Measurements from ENCODE around the gene WDFY3. TPM values are rescaled to one million over a fixed set of nuclear protein-coding genes. Genes with fewer than 3 reads are reported as not detected.

The WDFY3 gene
- total RNA-seq, 1 donor from 2014 or later: 0.04 TPM

DNA sequence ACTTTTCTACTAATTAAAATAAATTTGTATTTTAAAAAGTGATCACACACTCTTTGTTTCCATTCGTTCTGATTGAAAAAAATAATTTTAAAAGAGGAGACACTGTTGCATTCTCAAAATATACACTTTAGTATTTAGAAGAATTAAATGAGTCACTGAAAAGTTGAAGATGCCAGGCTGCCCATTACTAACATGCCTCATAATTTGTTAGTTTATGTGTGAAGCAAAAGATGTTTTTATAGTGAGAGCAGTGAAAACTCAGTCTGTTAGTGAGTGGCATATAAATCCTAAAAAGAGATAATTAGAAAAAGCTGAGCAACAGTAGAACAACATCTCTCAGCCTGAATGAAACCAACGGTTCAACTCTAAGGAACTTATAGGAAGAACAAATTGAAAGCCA is 240.1 kb downstream of the WDFY3 start:
- ChIA-PET CTCF (no interaction called here), POLR2A (no interaction called here)
- TF ChIP-seq, protein P1, sequence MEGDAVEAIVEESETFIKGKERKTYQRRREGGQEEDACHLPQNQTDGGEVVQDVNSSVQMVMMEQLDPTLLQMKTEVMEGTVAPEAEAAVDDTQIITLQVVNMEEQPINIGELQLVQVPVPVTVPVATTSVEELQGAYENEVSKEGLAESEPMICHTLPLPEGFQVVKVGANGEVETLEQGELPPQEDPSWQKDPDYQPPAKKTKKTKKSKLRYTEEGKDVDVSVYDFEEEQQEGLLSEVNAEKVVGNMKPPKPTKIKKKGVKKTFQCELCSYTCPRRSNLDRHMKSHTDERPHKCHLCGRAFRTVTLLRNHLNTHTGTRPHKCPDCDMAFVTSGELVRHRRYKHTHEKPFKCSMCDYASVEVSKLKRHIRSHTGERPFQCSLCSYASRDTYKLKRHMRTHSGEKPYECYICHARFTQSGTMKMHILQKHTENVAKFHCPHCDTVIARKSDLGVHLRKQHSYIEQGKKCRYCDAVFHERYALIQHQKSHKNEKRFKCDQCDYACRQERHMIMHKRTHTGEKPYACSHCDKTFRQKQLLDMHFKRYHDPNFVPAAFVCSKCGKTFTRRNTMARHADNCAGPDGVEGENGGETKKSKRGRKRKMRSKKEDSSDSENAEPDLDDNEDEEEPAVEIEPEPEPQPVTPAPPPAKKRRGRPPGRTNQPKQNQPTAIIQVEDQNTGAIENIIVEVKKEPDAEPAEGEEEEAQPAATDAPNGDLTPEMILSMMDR (IDR thresholded peaks at IDR 0.05): no peak
- H3K27ac Mint-ChIP-seq: no peak overlapping the region
- H3K4me1 Mint-ChIP-seq: no peaks in the 10 kb centered on the region
- H3K36me3 Mint-ChIP-seq (ENCODE audit: low read depth): no peaks in the 10 kb centered on the region
- no peak for ATAC-seq (ENCODE audit: low read depth)
- DNase-seq: no peak
- H3K9me3 Mint-ChIP-seq: no peaks in the 10 kb centered on the region
- H3K4me3 Mint-ChIP-seq: no peak overlapping the region
- H3K27me3 Mint-ChIP-seq: no peaks in the 10 kb centered on the region
- intact Hi-C loops (cut with micrococcal nuclease): no loop called here

DNA sequence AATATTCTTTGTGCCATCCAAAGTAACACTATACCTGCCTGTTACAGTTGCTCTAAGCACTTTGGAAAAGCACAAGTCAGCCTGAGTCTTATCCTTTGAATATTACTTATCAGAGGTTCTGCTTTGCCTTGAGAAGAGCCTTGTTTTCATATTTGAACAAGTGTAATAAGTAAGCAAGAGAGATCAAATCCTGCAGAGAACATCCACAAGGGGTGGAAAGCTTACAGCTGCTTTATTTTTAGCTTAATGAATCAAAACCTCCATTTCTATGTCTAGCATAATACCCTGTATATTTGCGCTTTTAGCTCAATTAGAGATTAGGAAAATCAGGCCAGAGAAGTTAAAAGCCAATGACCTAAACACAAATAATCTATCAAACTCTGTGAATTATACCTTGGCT is 243.8 kb downstream of the WDFY3 start:
- intact Hi-C loops (cut with micrococcal nuclease): no loop called here
- H3K4me3 Mint-ChIP-seq: no peak overlapping the region
- no peaks in the 10 kb centered on the region for H3K36me3 Mint-ChIP-seq (ENCODE audit: low read depth)
- ATAC-seq (ENCODE audit: low read depth) (no peak), DNase-seq (no peak)
- H3K9me3 Mint-ChIP-seq: no peaks in the 10 kb centered on the region
- H3K27me3 Mint-ChIP-seq: no peaks in the 10 kb centered on the region
- H3K4me1 Mint-ChIP-seq: no peaks in the 10 kb centered on the region
- ChIA-PET CTCF (no interaction called here), POLR2A (no interaction called here)
- no peak overlapping the region for H3K27ac Mint-ChIP-seq
- TF ChIP-seq, protein P1 (IDR thresholded peaks at IDR 0.05): no peak

DNA sequence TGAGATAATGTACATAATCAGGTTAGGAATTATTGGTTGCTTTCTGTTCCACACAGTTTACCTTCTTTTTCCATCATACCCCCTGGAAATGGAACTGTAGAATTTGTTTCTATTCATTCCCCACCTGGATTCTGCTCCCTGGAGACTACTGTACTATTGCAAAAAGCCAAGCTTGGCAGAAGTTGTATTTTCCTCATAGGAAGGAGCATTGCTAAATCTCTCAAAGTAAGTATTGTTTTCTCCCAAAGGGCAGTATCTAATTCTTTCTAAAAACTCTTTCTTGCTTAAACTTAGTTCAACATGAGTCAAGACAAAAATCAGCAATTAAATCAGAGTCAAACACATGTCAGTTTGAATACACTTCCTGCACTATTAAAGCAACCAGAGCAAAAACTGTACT is 247.4 kb downstream of the WDFY3 start:
- DNase-seq (no peak), ATAC-seq (ENCODE audit: low read depth) (no peak)
- no peaks in the 10 kb centered on the region for H3K36me3 Mint-ChIP-seq (ENCODE audit: low read depth)
- intact Hi-C loops (cut with micrococcal nuclease): no loop called here
- no peaks in the 10 kb centered on the region for H3K27me3 Mint-ChIP-seq
- H3K9me3 Mint-ChIP-seq: no peaks in the 10 kb centered on the region
- ChIA-PET CTCF (no interaction called here), POLR2A (no interaction called here)
- TF ChIP-seq, protein P1 (IDR thresholded peaks at IDR 0.05): no peak
- H3K4me1 Mint-ChIP-seq: no peaks in the 10 kb centered on the region
- no peak overlapping the region for H3K27ac Mint-ChIP-seq
- H3K4me3 Mint-ChIP-seq: no peak overlapping the region

DNA sequence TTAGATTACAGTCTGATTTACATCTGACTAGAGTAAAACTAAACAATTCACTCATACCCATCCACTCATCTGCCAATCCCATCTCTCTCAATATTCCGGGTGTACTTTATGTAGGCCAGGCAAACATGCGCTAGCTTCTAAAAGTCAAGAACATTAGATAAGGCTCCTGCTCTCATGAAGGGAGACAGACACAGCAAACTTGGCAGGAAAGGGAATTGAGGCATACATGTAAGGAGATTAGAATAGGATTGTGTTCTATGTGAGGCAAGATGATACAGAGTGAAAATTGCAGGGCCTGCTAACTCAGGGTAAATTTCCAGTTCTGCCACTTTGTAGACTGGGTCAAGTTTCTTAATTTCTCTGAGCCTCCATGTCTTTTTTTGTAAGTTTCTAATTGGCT is 247.8 kb downstream of the WDFY3 start:
- TF ChIP-seq, protein P1 (IDR thresholded peaks at IDR 0.05): no peak
- no peak overlapping the region for H3K4me3 Mint-ChIP-seq
- no peaks in the 10 kb centered on the region for H3K36me3 Mint-ChIP-seq (ENCODE audit: low read depth)
- CTCF ChIA-PET: no interaction called here
- DNase-seq: no peak
- H3K4me1 Mint-ChIP-seq: no peaks in the 10 kb centered on the region
- no peak for ATAC-seq (ENCODE audit: low read depth)
- no peaks in the 10 kb centered on the region for H3K9me3 Mint-ChIP-seq
- intact Hi-C loops (cut with micrococcal nuclease): no loop called here
- H3K27me3 Mint-ChIP-seq: no peaks in the 10 kb centered on the region
- H3K27ac Mint-ChIP-seq: no peak overlapping the region
- POLR2A ChIA-PET: no interaction called here

DNA sequence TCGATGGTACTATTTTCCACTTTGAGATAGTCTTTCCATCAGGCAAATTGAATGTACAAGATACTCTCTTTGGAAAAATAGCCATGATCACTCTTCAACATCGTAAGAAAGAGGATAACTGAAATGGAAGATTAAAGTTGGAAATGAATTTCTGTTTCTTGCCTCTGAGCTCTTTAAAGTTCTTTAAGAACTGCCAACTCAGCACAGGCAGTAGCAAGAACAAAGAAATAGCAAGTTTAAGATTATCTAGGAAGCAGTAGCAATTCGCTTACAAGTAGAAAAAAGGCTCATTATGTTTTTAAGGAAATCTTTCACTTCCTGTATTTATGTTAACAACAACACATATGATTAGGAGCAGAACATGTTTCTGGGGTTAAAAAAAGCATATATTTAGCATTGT is 255.9 kb downstream of the WDFY3 start:
- TF ChIP-seq, protein P1 (IDR thresholded peaks at IDR 0.05): no peak
- CTCF ChIA-PET: no interaction called here
- intact Hi-C loops (cut with micrococcal nuclease): no loop called here
- no peaks in the 10 kb centered on the region for H3K9me3 Mint-ChIP-seq
- no peak for ATAC-seq (ENCODE audit: low read depth)
- H3K4me3 Mint-ChIP-seq: no peak overlapping the region
- H3K4me1 Mint-ChIP-seq: no peaks in the 10 kb centered on the region
- no peaks in the 10 kb centered on the region for H3K36me3 Mint-ChIP-seq (ENCODE audit: low read depth)
- DNase-seq: no peak
- H3K27ac Mint-ChIP-seq: no peak overlapping the region
- POLR2A ChIA-PET: no interaction called here
- peaks cover 3% of the 10 kb centered on the region for H3K27me3 Mint-ChIP-seq
